H1 (cell line): ENCODE results near the gene GLDC. TPM values are rescaled to one million over a fixed set of nuclear protein-coding genes. Genes with fewer than 3 reads are reported as not detected.

Experiments used
- CTCF ChIA-PET: fragments of 300-600 bp; sonication (Branson Sonifier 250); formaldehyde crosslinking; loops from one replicate; lab custom pipeline; 2021; ENCODE audit not compliant: partially characterized antibody; lab: Charles Lee
- POLR2A ChIA-PET: fragments of 300-600 bp; sonication (Branson Sonifier 250); formaldehyde crosslinking; loops from one replicate; lab custom pipeline; 2021; ENCODE audit warnings: inconsistent platforms; ENCODE audit not compliant: partially characterized antibody; lab: Charles Lee
- DNase-seq, 2 experiments: peaks; one replicate each; pipeline versions ENCODE4 v3.0.0 to v3.0.0-alpha.2; 2010 to 2022; ENCODE audit warnings: low spot score in 2 of 2, low read depth in 1 of 2, mixed read lengths in 1 of 2
- FAIRE-seq: peaks from 2 replicates; lab custom pipeline; 2011; peaks lifted over from hg19 to GRCh38; lab: Jason Lieb, UNC
- H2AFZ ChIP-seq: 2 replicates; pipeline ENCODE4 v1.8.1; 2012; ENCODE audit warnings: low read length, inconsistent platforms
- H2AK5ac ChIP-seq: 2 replicates; pipeline ENCODE4 v1.6.1; 2013; ENCODE audit warnings: low read depth, low read length
- H2BK120ac ChIP-seq: replicated peaks from 2 replicates; pipeline ENCODE3; 2013; ENCODE audit warnings: low read depth, low read length, inconsistent platforms
- H2BK12ac ChIP-seq: 2 replicates; pipeline ENCODE4 v1.6.1; 2013; ENCODE audit warnings: low read depth, low read length
- H2BK15ac ChIP-seq: 2 replicates; pipeline ENCODE4 v1.6.1; 2013; ENCODE audit warnings: low read length
- H2BK20ac ChIP-seq: 2 replicates; pipeline ENCODE4 v1.6.1; 2013; ENCODE audit warnings: low read length
- H2BK5ac ChIP-seq: 2 replicates; pipeline ENCODE4 v1.6.1; 2013; ENCODE audit warnings: low read depth, low read length
- H3K14ac ChIP-seq: 2 replicates; pipeline ENCODE4 v1.6.1; 2013; ENCODE audit warnings: inconsistent platforms; ENCODE audit not compliant: insufficient read length
- H3K18ac ChIP-seq: 2 replicates; pipeline ENCODE4 v1.6.1; 2013; ENCODE audit warnings: low read length; ENCODE audit errors: extremely low read depth
- H3K23ac ChIP-seq: 2 replicates; pipeline ENCODE4 v1.6.1; 2013; ENCODE audit warnings: inconsistent platforms; ENCODE audit not compliant: insufficient read length
- H3K23me2 ChIP-seq: 2 replicates; pipeline ENCODE4 v1.6.1; 2013; ENCODE audit warnings: low read depth, low read length
- H3K27ac ChIP-seq: 2 replicates; pipeline ENCODE4 v1.6.1; 2011; ENCODE audit warnings: low read depth, low read length, inconsistent platforms
- H3K27me3 ChIP-seq, 4 experiments: replicated peaks in 1 of 4; 1 replicate in 1 of 4; 2 replicates in 3 of 4; pipeline versions ENCODE4 v1.6.1 to v1.8.1; 2011 to 2013; ENCODE audit warnings: low read length in 3 of 4, mild to moderate bottlenecking in 3 of 4, inconsistent platforms in 2 of 4, mixed read lengths in 2 of 4, moderate library complexity in 1 of 4; ENCODE audit not compliant: control insufficient read depth in 3 of 4, insufficient read depth in 3 of 4; ENCODE audit errors: extremely low read depth in 1 of 4
- H3K36me3 ChIP-seq, 4 experiments: 2 replicates each; pipeline versions ENCODE4 v1.6.1 to v1.8.1; 2011 to 2013; ENCODE audit warnings: mild to moderate bottlenecking in 4 of 4, low read length in 3 of 4, moderate library complexity in 2 of 4, control low read depth in 1 of 4, inconsistent platforms in 1 of 4; ENCODE audit not compliant: insufficient read depth in 4 of 4, control insufficient read depth in 2 of 4
- H3K4ac ChIP-seq: replicated peaks from 2 replicates; pipeline ENCODE3; 2013; ENCODE audit warnings: low read length, low read depth, mixed read lengths, inconsistent platforms; ENCODE audit not compliant: insufficient read length
- H3K4me1 ChIP-seq, 4 experiments: replicated peaks in 1 of 4; 1 replicate in 1 of 4; 2 replicates in 3 of 4; pipeline versions ENCODE4 v1.6.1 to v1.8.1; 2011 to 2013; ENCODE audit warnings: low read length in 3 of 4, inconsistent platforms in 2 of 4, mixed read lengths in 1 of 4; ENCODE audit not compliant: insufficient read depth in 4 of 4, control insufficient read depth in 3 of 4
- H3K4me2 ChIP-seq, 2 experiments: 2 replicates each; pipeline versions ENCODE4 v1.6.1 to v1.8.1; 2011 to 2013; ENCODE audit warnings: low read depth in 2 of 2, low read length in 2 of 2, control low read depth in 1 of 2, inconsistent platforms in 1 of 2, mild to moderate bottlenecking in 1 of 2; ENCODE audit not compliant: insufficient read depth in 1 of 2
- H3K4me3 ChIP-seq, 4 experiments: fragments of 200-600, 300-600 bp in 1 of 4; sonication (generic), shearing (Covaris generic), sonication (Bioruptor Twin) in 1 of 4; 2 replicates each; pipeline versions ENCODE4 v1.5.1 to v1.8.1; 2011 to 2016; ENCODE audit warnings: low read length in 4 of 4, low read depth in 3 of 4, control low read depth in 2 of 4, inconsistent platforms in 2 of 4, mild to moderate bottlenecking in 2 of 4, mixed read lengths in 1 of 4, moderate library complexity in 1 of 4; ENCODE audit not compliant: insufficient read depth in 2 of 4; ENCODE audit errors: extremely low read depth in 1 of 4
- H3K56ac ChIP-seq: replicated peaks from 2 replicates; pipeline ENCODE3; 2013; ENCODE audit warnings: low read depth, mild to moderate bottlenecking, mixed read lengths, low read length, inconsistent platforms; ENCODE audit not compliant: insufficient read length
- H3K79me1 ChIP-seq: 2 replicates; pipeline ENCODE4 v1.6.1; 2013; ENCODE audit warnings: low read depth, low read length, control low read depth
- H3K79me2 ChIP-seq, 2 experiments: 2 replicates each; pipeline versions ENCODE4 v1.6.1 to v1.8.1; 2012 to 2013; ENCODE audit warnings: low read length in 2 of 2, mild to moderate bottlenecking in 2 of 2, inconsistent platforms in 1 of 2; ENCODE audit not compliant: insufficient read depth in 2 of 2, control insufficient read depth in 1 of 2
- H3K9ac ChIP-seq, 4 experiments: replicated peaks in 1 of 4; 1 replicate in 1 of 4; 2 replicates in 3 of 4; pipeline versions ENCODE4 v1.6.1 to v1.8.1; 2011 to 2013; ENCODE audit warnings: low read depth in 3 of 4, low read length in 3 of 4, control low read depth in 2 of 4, mild to moderate bottlenecking in 2 of 4, moderate library complexity in 2 of 4, inconsistent platforms in 1 of 4; ENCODE audit errors: extremely low read depth in 1 of 4
- H3K9me3 ChIP-seq, 2 experiments: 2 replicates each; pipeline versions ENCODE4 v1.6.1 to v1.8.1; 2012 to 2013; ENCODE audit warnings: mild to moderate bottlenecking in 2 of 2, moderate library complexity in 2 of 2, control low read depth in 1 of 2, inconsistent platforms in 1 of 2, low read depth in 1 of 2, low read length in 1 of 2, mixed read lengths in 1 of 2; ENCODE audit not compliant: insufficient read depth in 2 of 2
- H4K20me1 ChIP-seq, 2 experiments: replicated peaks in 1 of 2; 2 replicates each; pipeline versions ENCODE3 to v1.8.1; 2011 to 2013; ENCODE audit warnings: inconsistent platforms in 2 of 2, low read length in 2 of 2, mild to moderate bottlenecking in 1 of 2; ENCODE audit not compliant: insufficient read depth in 2 of 2, control insufficient read depth in 1 of 2
- H4K5ac ChIP-seq: 2 replicates; pipeline ENCODE4 v1.6.1; 2013; ENCODE audit warnings: low read length, low read depth, mixed read lengths, inconsistent platforms; ENCODE audit not compliant: insufficient read length
- H4K8ac ChIP-seq: 2 replicates; pipeline ENCODE4 v1.8.0; 2013; ENCODE audit warnings: mild to moderate bottlenecking, moderate library complexity, low read length, inconsistent platforms; ENCODE audit not compliant: insufficient read depth; ENCODE audit errors: extremely low read depth
- H4K91ac ChIP-seq: replicated peaks from 2 replicates; pipeline ENCODE3; 2013; ENCODE audit warnings: low read length, mixed read lengths, inconsistent platforms; ENCODE audit not compliant: insufficient read length
- ASH2L ChIP-seq: fragments of 200-600, 300-600 bp; sonication (generic); IDR thresholded peaks from one replicate; pipeline ENCODE4 v1.7.1; 2017; ENCODE audit warnings: low read length
- CBX5 ChIP-seq: fragments of 300-800, 300-1000 bp; sonication (generic); IDR thresholded peaks from 2 replicates; pipeline ENCODE4 v1.7.1; 2016; ENCODE audit warnings: antibody characterized with exemption, low read length, low read depth
- EZH2 ChIP-seq: fragments of 200-600 bp; sonication (generic); IDR thresholded peaks from 2 replicates; pipeline ENCODE4 v1.7.1; 2012; ENCODE audit warnings: low read depth, mild to moderate bottlenecking, moderate library complexity, low read length, inconsistent platforms; ENCODE audit not compliant: severe bottlenecking
- GTF2F1 ChIP-seq: IDR thresholded peaks from 2 replicates; pipeline ENCODE4 v1.6.1; 2012; ENCODE audit warnings: low read depth, low read length, improper control_type of control experiment, borderline replicate concordance
- KDM1A ChIP-seq: fragments of 200-600, 300-600 bp; sonication (generic); IDR thresholded peaks from 2 replicates; pipeline ENCODE4 v1.7.1; 2016; ENCODE audit warnings: mild to moderate bottlenecking, low read length, borderline replicate concordance
- MAFK ChIP-seq: IDR thresholded peaks from 2 replicates; pipeline ENCODE4 v1.6.1; 2012; ENCODE audit warnings: low read depth, mild to moderate bottlenecking, improper control_type of control experiment, low read length
- RFX5 ChIP-seq: IDR thresholded peaks from 2 replicates; pipeline ENCODE4 v1.6.1; 2011; ENCODE audit warnings: low read depth, low read length, improper control_type of control experiment, borderline replicate concordance
- SP1 ChIP-seq: IDR thresholded peaks from 2 replicates; pipeline ENCODE4 v1.6.1; 2011; ENCODE audit warnings: low read depth, low read length
- SP2 ChIP-seq: IDR thresholded peaks from 2 replicates; pipeline ENCODE4 v1.6.1; 2012; ENCODE audit warnings: mild to moderate bottlenecking, low read length, inconsistent platforms
- SP4 ChIP-seq: IDR thresholded peaks from 2 replicates; pipeline ENCODE4 v1.6.1; 2012; ENCODE audit warnings: low read length, inconsistent platforms
- TAF7 ChIP-seq: optimal IDR thresholded peaks from 2 replicates; pipeline ENCODE3; 2011; ENCODE audit warnings: low read depth, mild to moderate bottlenecking, inconsistent platforms, low read length, moderate library complexity, borderline replicate concordance
- WGBS, 2 experiments: shearing (Covaris generic) in 1 of 2; methylation state at CpG; one replicate each; pipeline versions ENCODE4 v1.1.6 to v1.1.7; 2013 to 2015; ENCODE audit warnings: low lambda C conversion rate in 2 of 2, mixed read lengths in 2 of 2, inconsistent platforms in 1 of 2, low coverage in 1 of 2, missing lambda C conversion rate in 1 of 2; ENCODE audit not compliant: insufficient replicate concordance in 2 of 2, insufficient coverage in 1 of 2, insufficient read length in 1 of 2; ENCODE audit errors: extremely low coverage in 1 of 2, missing lambda C conversion rate in 1 of 2; 5-methylcytosine and 5-hydroxymethylcytosine counted together
- polyA plus RNA-seq, 7 experiments: library from polyadenylated mRNA; depleted of rRNA in 3 of 7; stranded (reverse) in 5 of 7; unstranded in 2 of 7; fragments of >200 nt in 5 of 7; fragments of 200-250 nt in 2 of 7; gene quantifications; 1 replicate in 5 of 7; 2 replicates in 1 of 7; 4 replicates in 1 of 7; pipeline versions ENCODE4 v1.2.1 to v1.2.3, GENCODE V29; 2011 to 2013; ENCODE audit warnings: missing spikeins in 2 of 7, mixed read lengths in 2 of 7
- total RNA-seq: library from RNA; stranded (reverse); fragmentation: NEBNext Ultra II Directional; extraction: Animal tissue kit (Norgen Biotek cat#: 25700); gene quantifications from 2 replicates; pipeline ENCODE4 v1.2.1, GENCODE V29; 2021
- TF ChIP-seq, protein P1 (sequence below): IDR thresholded peaks from 2 replicates; pipeline ENCODE4 v1.6.1; 2012; ENCODE audit warnings: low read length, inconsistent platforms

The GLDC gene
- total and polyA plus RNA-seq, 2 of the 8 experiments (the other 6 are each of a cell fraction or from before 2014, with no cell fraction given): 48.8 to 101 TPM

DNA sequence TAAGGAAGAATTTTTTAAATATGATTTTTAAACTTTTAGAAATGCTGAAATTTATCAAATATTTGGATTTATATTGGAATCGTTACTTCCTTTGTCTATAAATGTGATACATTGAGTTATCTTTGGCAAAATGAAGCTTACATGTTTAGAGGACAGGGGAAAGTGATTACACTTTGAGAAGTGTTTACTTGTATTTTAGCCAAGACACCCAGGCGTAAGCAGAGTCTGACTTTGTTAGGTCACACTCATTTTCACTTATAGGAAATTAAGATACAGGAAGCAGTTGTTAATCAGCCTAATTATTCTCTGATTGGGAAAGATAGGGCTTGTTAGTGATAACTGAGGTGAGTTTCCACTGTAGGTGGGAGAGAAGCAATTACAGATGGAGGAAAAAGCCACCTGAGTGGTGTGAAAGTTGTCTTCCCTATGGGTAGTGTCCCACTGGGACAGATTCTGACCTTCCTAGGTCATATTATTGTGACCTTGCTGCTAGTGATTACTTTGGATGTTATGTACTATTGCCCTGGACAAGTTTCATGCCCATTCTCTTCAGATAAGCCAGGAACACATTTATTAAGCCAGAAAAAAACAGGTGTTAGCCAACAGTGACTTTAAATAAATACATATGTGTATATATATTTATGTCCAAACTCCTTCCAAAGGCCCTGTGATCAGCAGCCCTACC, 143.9 kb downstream of the GLDC start:
- Histone ChIP-seq H4K91ac (no peak overlapping the region), H3K56ac (no peak overlapping the region), H3K18ac (no peak overlapping the region), H3K23me2 (no peaks in the 10 kb centered on the region), H4K20me1 (peaks cover 0 to 2% of the 10 kb centered on the region in 2 experiments), H3K4me1 (no peaks in the 10 kb centered on the region), H2BK15ac (no peak overlapping the region), H3K79me1 (peaks cover 2% of the 10 kb centered on the region; the same call in 1 of the 2 replicates), H2AK5ac (no peak overlapping the region), H3K4me2 (no peak overlapping the region), H2BK20ac (no peak overlapping the region), H3K79me2 (no peaks in the 10 kb centered on the region), H3K9ac (no peak overlapping the region), H3K27me3 (no peaks in the 10 kb centered on the region), H2BK12ac (no peak overlapping the region), H4K8ac (no peak overlapping the region), H3K4ac (no peak overlapping the region), H3K23ac (no peak overlapping the region), H3K4me3 (no peak overlapping the region), H3K9me3 (no peaks in the 10 kb centered on the region), H2AFZ (no peak overlapping the region), H2BK120ac (no peak overlapping the region), H3K14ac (no peak overlapping the region), H2BK5ac (no peak overlapping the region), H4K5ac (no peak overlapping the region), H3K27ac (no peak overlapping the region), H3K36me3 (peaks cover 5 to 77% (median 42%) of the 10 kb centered on the region in 4 experiments)
- no peak for DNase-seq
- 85% methylated on average over 2 of the region's 2 CpGs; no CpG with 5 or more reads in 1 of the 2 experiments for WGBS, 2 experiments
- CTCF ChIA-PET: no interaction called here
- FAIRE-seq: no peak
- POLR2A ChIA-PET: no interaction called here
- no peak for TF ChIP-seq GTF2F1
- no peak for TF ChIP-seq ASH2L
- no peak for TF ChIP-seq RFX5
- no peak for TF ChIP-seq CBX5
- TF ChIP-seq KDM1A: no peak
- TF ChIP-seq MAFK: no peak
- TF ChIP-seq SP4: no peak
- TF ChIP-seq TAF7: no peak
- TF ChIP-seq EZH2: no peak
- TF ChIP-seq SP2: no peak
- TF ChIP-seq, protein P1, sequence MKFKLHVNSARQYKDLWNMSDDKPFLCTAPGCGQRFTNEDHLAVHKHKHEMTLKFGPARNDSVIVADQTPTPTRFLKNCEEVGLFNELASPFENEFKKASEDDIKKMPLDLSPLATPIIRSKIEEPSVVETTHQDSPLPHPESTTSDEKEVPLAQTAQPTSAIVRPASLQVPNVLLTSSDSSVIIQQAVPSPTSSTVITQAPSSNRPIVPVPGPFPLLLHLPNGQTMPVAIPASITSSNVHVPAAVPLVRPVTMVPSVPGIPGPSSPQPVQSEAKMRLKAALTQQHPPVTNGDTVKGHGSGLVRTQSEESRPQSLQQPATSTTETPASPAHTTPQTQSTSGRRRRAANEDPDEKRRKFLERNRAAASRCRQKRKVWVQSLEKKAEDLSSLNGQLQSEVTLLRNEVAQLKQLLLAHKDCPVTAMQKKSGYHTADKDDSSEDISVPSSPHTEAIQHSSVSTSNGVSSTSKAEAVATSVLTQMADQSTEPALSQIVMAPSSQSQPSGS: no peak
- TF ChIP-seq SP1: no peak
